Loucy (cell line): ENCODE data around the gene DDX10.

Experiments used
- CTCF ChIP-seq: fragments of 200-600 bp; sonication (generic); conservative IDR thresholded peaks from 2 replicates; pipeline ENCODE4 v1.5.1; 2014; ENCODE audit warnings: mild to moderate bottlenecking, antibody characterized with exemption, low read length
- EZH2phosphoT487 ChIP-seq: fragments of 200-600 bp; IDR thresholded peaks from 2 replicates; pipeline ENCODE4 v1.6.1; 2018; ENCODE audit warnings: antibody characterized with exemption, mild to moderate bottlenecking, moderate library complexity, borderline replicate concordance

- no peak for TF ChIP-seq CTCF
- no peak for TF ChIP-seq EZH2phosphoT487
Measured at GRCh38 chr11:108875134-108875533, 210.3 kb downstream of the DDX10 start.
